Nephron progenitor cell (in vitro differentiated cells): Measurements from ENCODE around the gene CENPX.

Experiments
- DNase-seq: peaks from one replicate; pipeline ENCODE4 v3.0.0; 2021
- H3K27ac Mint-ChIP-seq: 2 replicates; pipeline ENCODE4 v1.8.0; 2021; ENCODE audit warnings: mild to moderate bottlenecking, moderate library complexity, mixed read lengths
- H3K27me3 Mint-ChIP-seq: 2 replicates; pipeline ENCODE4 v1.8.0; 2021; ENCODE audit warnings: mild to moderate bottlenecking, low read depth, mixed read lengths; ENCODE audit not compliant: poor library complexity
- H3K36me3 Mint-ChIP-seq: 2 replicates; pipeline ENCODE4 v1.8.0; 2021; ENCODE audit warnings: low read depth, mixed read lengths
- H3K4me1 Mint-ChIP-seq: 2 replicates; pipeline ENCODE4 v1.8.0; 2021; ENCODE audit warnings: mixed read lengths
- H3K4me3 Mint-ChIP-seq: 2 replicates; pipeline ENCODE4 v1.8.0; 2021; ENCODE audit warnings: mild to moderate bottlenecking, moderate library complexity, mixed read lengths
- H3K9me3 Mint-ChIP-seq: 2 replicates; pipeline ENCODE4 v1.8.0; 2021; ENCODE audit warnings: mild to moderate bottlenecking, moderate library complexity, mixed read lengths
- CTCF ChIP-seq: fragments of 200-600 bp; sonication (generic); IDR thresholded peaks from 2 replicates; pipeline ENCODE4 v1.5.0; 2021; ENCODE audit warnings: antibody characterized with exemption

Gene CENPX

GRCh38 chr17:82052638-82053059 is 30.0 kb upstream of the CENPX start:
- Mint-ChIP-seq H3K27me3 (no peaks in the 10 kb centered on the region), H3K36me3 (peaks cover 2% of the 10 kb centered on the region), H3K27ac (peak overlapping the region; percentile 59), H3K4me3 (peak overlapping the region; percentile 80), H3K9me3 (no peaks in the 10 kb centered on the region), H3K4me1 (peaks cover 20% of the 10 kb centered on the region)
- no peak for TF ChIP-seq CTCF
- DNase-seq: no peak

DNA sequence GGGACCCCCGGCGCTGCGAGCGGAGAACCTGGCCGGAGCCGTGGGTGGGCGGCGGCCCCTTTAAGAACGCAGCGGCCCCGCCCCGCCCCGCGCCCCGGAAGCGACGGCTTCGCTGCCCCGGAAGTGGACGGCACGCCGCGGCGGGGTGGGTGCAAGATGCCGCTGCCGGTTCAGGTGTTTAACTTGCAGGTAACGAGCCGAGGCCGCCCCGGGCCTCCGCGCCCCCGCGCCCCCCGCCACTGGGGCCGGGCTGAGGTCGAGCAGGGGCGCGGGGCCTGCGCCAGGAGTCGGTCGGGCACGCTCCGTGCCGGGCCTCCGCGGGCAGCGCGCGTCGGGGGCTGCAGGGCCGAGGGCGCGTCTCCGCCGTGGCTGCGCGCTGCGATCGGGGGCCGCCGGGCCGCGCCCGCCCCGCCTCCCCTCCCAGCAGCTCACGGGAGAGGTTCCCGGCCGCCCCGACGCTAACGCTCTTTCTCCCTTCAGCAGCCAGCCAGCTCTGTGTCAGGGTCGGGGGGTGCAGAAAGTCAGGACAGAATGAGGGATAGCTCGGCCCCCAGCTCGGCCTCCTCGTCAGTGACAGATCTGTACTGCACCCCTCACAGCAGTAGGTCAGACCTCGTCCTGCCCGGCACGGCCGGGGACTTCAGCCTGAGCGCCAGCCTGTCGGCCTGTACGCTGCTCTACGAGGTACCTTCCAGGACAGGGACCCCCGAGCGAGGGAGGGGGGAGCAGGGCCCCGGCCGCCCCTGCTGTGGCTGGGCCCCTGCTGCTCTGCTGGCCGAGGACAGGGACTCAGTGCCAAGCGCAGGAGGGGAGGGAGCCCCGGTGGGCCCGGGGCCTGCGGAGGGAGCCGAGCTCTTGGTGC is 29.3 kb upstream of the CENPX start, which contains the start of the genes GPS1 and RFNG:
TSS of gene GPS1 (plus strand) at position 123 of the 862 bp plus-strand sequence. CDS start at position 157, 34 bp downstream.
TSS of gene RFNG (minus strand) at position 36 of the 862 bp plus-strand sequence. CDS start 45 bp downstream, outside the sequence.
- peaks cover 8% of the 10 kb centered on the region for H3K36me3 Mint-ChIP-seq
- H3K9me3 Mint-ChIP-seq: no peaks in the 10 kb centered on the region

DNA sequence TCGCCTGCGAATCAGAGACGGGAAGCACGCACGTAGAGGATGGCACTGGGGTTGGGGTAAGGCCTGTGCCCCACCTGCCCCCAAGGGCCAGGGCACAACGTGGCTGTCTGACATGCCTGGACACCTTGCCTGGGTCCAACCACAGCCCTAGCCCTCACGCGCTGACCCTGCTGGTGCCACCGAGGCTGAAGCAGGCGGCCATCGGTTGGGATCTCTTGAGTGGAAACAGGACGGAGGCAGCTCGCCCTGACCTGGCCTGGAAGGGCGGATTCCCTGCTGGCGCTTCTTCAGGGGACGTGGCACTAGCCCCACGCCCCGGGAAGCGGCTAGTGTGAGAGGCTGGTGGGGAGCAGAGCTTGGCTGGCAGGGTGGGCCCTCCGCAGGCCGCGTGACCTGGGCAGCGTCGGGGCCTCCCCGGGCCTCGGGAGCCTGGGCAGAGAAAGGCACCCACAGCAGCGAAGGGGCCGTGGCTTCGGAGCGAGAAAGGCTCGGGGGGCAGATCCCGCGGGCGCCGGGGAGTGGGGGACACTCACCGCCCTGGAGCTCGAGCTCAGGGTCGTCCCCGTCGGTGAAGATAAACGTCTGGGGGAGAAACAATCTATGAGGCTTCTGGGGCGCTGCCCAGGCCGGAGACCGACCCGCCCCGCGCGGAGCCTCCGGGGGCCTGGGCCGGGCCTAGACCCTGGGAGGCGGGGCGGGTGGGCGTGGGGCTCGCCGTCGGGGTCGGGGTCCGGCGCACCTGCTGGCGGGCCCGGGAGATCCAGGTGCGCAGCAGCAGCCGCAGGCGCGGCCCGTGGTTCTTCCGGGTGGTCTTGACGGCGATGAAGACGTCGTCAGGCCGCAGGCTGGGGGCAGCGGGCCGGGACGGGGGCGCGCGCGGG is 28.3 kb upstream of the CENPX start:
- no peak for DNase-seq
- H3K27me3 Mint-ChIP-seq: no peaks in the 10 kb centered on the region
- peaks cover 8% of the 10 kb centered on the region for H3K36me3 Mint-ChIP-seq
- TF ChIP-seq CTCF: no peak
- H3K4me3 Mint-ChIP-seq: peak overlapping the region; percentile 88
- H3K4me1 Mint-ChIP-seq: peaks cover 20% of the 10 kb centered on the region
- no peaks in the 10 kb centered on the region for H3K9me3 Mint-ChIP-seq
- H3K27ac Mint-ChIP-seq: no peak overlapping the region

More for the DNA sequence above, 29.3 kb upstream of the CENPX start, which contains the start of the genes GPS1 and RFNG:
- TF ChIP-seq CTCF: no peak
- DNase-seq: peak; percentile 82
- H3K4me1 Mint-ChIP-seq: peaks cover 20% of the 10 kb centered on the region
- H3K27ac Mint-ChIP-seq: peak within 1 kb of the TSS; percentile 59
- H3K4me3 Mint-ChIP-seq: peak within 1 kb of the TSS; percentile 91
- no peaks in the 10 kb centered on the region for H3K27me3 Mint-ChIP-seq

- H3K9me3 Mint-ChIP-seq: no peaks in the 10 kb centered on the region
- no peak overlapping the region for H3K27ac Mint-ChIP-seq
- H3K27me3 Mint-ChIP-seq: no peaks in the 10 kb centered on the region
- H3K4me1 Mint-ChIP-seq: peaks cover 20% of the 10 kb centered on the region
- H3K4me3 Mint-ChIP-seq: peak overlapping the region; percentile 88
- peaks cover 8% of the 10 kb centered on the region for H3K36me3 Mint-ChIP-seq
- TF ChIP-seq CTCF: no peak
- DNase-seq: no peak
These were observed 27.6 kb upstream of the CENPX start for GRCh38 chr17:82050152-82050760.

- Mint-ChIP-seq H3K27ac (no peak overlapping the region), H3K9me3 (no peaks in the 10 kb centered on the region), H3K27me3 (no peaks in the 10 kb centered on the region), H3K36me3 (peaks cover 8% of the 10 kb centered on the region), H3K4me1 (peaks cover 20% of the 10 kb centered on the region), H3K4me3 (no peak overlapping the region)
- no peak for DNase-seq
- TF ChIP-seq CTCF: no peak
These were observed 26.9 kb upstream of the CENPX start for GRCh38 chr17:82049521-82049971.
